Adrenal gland (tissue), 5 donors: ENCODE measurements around the gene NR6A1.

Experiments
- POLR2A ChIP-seq, 2 donors: fragments of 450-650 bp; IDR thresholded peaks; one replicate each; pipeline ENCODE4 v1.6.1; 2017; ENCODE audit warnings: antibody characterized with exemption in 2 of 2, mild to moderate bottlenecking in 2 of 2, moderate library complexity in 1 of 2
- TF ChIP-seq, protein P1 (sequence below), 6 experiments: fragments of 450-650 bp in 4 of 6; fragments of 200-600 bp in 2 of 6; sonication (generic) in 1 of 6; IDR thresholded peaks; 1 replicate in 5 of 6; 2 replicates in 1 of 6; pipeline versions ENCODE4 v1.5.1 to v1.8.0; 2016 to 2021; ENCODE audit warnings: antibody characterized with exemption in 6 of 6, mild to moderate bottlenecking in 2 of 6, moderate library complexity in 1 of 6
- donor health status: DM: no; HTN: no; CAD: no.

- TF ChIP-seq, protein P1, sequence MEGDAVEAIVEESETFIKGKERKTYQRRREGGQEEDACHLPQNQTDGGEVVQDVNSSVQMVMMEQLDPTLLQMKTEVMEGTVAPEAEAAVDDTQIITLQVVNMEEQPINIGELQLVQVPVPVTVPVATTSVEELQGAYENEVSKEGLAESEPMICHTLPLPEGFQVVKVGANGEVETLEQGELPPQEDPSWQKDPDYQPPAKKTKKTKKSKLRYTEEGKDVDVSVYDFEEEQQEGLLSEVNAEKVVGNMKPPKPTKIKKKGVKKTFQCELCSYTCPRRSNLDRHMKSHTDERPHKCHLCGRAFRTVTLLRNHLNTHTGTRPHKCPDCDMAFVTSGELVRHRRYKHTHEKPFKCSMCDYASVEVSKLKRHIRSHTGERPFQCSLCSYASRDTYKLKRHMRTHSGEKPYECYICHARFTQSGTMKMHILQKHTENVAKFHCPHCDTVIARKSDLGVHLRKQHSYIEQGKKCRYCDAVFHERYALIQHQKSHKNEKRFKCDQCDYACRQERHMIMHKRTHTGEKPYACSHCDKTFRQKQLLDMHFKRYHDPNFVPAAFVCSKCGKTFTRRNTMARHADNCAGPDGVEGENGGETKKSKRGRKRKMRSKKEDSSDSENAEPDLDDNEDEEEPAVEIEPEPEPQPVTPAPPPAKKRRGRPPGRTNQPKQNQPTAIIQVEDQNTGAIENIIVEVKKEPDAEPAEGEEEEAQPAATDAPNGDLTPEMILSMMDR (IDR thresholded peaks at IDR 0.05) = no peak
- no peak for TF ChIP-seq POLR2A (IDR thresholded peaks at IDR 0.05)
Measured at GRCh38 chr9:124765439-124765835, 5.7 kb downstream of the NR6A1 start.
